GM13977 (cell line): ENCODE results near the gene CRISPLD2.

Experiments
- DNase-seq: peaks from one replicate; pipeline ENCODE4 v3.0.0; 2012; ENCODE audit warnings: low spot score
- in situ Hi-C: fragments of 300-500 bp; cut with MboI; formaldehyde crosslinking; loops from one replicate; pipeline ENCODE4 v1.12.0; 2022; ENCODE audit warnings: low sequenced_read_pairs, low pct_unique_long_range_greater_than_20kb, mixed read lengths, inconsistent platforms; ENCODE audit not compliant: unreplicated experiment
- TF ChIP-seq, protein P1 (sequence below): IDR thresholded peaks from 2 replicates; pipeline ENCODE4 v1.5.1; 2012; ENCODE audit warnings: mild to moderate bottlenecking, control low read depth; ENCODE audit not compliant: insufficient read depth; ENCODE audit errors: extremely low read depth, missing control alignments

Gene CRISPLD2

DNA sequence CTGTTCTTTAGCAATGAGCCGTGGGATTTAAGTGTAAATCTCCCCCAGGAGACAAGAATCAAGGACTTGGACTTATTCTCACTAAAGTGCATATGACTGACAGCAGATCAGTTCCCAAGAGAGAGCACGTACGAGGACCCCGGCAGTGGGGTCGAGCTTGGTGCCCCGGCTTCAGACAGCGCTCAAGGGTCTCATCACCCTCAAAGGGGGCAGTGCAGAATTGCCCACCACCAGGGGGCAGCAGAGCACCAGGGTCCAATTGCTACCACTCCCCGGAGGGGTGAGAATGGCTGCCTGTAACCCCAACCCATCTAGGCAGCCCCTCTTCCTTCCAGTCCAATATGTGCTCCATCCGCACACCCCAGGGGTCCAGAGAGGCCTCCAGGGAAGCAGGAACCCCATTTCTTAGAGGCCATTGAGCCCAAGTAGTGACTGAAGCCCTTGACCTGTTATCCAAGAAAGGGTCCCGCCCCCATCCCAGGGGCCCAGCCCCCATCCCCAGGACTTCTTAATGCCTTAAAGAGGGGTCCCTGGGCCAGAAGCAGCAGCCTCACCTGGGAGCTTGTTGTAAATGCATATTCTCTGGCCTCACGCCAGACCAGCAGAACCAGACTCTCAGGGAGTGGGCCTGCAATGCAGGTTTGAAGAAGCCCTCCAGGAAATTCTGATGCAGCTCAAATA is 105.4 kb downstream of the CRISPLD2 start:
- TF ChIP-seq, protein P1, sequence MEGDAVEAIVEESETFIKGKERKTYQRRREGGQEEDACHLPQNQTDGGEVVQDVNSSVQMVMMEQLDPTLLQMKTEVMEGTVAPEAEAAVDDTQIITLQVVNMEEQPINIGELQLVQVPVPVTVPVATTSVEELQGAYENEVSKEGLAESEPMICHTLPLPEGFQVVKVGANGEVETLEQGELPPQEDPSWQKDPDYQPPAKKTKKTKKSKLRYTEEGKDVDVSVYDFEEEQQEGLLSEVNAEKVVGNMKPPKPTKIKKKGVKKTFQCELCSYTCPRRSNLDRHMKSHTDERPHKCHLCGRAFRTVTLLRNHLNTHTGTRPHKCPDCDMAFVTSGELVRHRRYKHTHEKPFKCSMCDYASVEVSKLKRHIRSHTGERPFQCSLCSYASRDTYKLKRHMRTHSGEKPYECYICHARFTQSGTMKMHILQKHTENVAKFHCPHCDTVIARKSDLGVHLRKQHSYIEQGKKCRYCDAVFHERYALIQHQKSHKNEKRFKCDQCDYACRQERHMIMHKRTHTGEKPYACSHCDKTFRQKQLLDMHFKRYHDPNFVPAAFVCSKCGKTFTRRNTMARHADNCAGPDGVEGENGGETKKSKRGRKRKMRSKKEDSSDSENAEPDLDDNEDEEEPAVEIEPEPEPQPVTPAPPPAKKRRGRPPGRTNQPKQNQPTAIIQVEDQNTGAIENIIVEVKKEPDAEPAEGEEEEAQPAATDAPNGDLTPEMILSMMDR = peak; percentile 86
- in situ Hi-C loops = no loop called here
- DNase-seq = peak; percentile 75

DNA sequence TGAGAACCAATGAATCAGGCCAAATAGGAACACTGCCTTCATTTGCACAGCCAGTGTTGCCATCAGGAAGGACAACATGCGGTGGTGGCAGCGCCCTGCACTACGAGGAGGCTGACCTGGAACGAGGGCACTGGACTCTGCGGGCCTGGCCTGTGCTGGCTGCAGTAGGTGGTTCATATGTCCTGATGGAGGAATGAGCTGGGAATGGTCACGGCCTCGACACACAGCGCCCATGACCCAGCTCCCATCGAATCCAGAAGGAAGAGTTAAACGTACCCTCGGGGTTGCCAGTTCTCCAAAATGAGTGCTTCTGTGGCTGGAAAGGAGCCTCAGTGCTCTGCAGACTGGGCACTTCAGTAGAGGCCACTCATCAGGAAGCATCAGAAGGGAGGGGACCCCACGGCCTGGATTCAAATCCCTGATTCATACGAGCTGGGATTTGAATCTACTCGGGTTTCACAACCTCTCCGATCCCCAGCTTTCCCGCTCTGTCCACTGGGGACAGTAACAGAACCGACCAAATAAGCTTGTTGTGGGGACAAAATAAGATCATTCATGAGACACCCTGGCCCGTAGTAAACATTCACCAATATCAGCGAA is 106.1 kb downstream of the CRISPLD2 start:
- in situ Hi-C loops = no loop called here
- no peak for DNase-seq
- TF ChIP-seq, protein P1 = no peak

DNA sequence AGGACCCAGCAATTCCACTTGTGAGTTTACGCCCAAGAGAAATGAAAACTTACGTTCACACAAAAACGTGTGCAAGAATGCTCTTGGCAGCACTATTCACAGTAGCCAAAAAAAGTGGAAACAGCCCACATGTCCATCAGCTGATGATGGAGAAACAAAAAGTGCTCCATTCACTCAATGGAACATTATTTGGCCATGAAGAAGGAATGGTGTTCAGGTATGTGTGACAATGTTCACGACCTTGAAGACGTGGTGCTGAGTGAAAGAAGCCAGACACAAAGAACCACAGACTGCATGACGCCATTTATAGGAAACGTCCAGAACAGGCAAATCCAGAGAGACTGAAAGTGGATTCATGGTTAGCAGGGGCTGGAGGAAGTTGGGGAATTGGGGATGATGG is 106.7 kb downstream of the CRISPLD2 start:
- TF ChIP-seq, protein P1 = no peak
- no peak for DNase-seq
- in situ Hi-C loops = no loop called here

DNA sequence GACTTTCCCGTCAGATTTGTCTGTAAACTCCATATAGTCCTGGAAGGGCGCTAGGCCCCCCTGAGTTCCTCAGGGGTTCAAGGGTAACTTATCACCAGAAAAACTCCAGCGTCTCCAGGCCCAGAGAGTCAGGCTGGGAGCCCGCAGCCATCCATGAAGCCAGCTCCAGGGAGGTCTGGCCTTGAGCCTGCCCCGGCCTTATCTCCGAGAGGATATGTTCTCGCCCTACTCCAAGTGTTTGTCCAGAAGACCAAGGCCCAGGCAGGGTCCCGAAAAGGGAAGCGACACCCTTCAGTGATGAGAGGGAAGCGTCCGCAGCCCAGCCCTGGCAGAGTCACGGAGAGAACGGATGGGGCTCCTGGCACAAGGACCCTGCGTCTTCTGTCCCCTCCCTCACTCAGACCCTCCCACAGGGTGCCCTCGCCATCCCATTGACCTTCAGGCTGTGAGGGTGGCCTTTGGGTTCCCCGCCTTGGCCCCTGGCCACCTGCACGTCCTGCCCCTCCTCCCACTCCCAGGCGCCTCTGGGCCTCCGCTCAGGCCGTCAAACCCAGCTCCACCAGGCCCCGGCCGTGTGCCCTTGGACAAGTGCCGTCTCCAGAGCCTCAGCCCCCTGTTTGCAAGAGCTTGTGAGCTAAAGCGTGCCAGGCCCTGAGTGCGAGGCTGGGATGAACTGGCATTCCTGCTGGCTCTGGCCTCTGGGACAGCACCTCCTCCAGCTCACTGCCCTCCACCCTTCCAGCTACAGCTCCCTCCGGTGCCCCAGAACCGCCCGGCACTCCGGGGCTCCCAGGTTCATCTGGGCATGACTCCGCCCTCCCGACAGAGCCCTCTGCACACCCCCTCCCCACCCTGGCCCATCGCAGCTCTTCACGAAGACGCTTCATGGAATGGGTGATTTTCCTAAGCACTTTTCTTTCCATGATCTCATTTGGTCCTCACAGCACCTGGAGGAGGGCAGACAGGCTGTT is 108.1 kb downstream of the CRISPLD2 start:
- no peak for DNase-seq
- in situ Hi-C loops = no loop called here
- TF ChIP-seq, protein P1 = no peak

DNA sequence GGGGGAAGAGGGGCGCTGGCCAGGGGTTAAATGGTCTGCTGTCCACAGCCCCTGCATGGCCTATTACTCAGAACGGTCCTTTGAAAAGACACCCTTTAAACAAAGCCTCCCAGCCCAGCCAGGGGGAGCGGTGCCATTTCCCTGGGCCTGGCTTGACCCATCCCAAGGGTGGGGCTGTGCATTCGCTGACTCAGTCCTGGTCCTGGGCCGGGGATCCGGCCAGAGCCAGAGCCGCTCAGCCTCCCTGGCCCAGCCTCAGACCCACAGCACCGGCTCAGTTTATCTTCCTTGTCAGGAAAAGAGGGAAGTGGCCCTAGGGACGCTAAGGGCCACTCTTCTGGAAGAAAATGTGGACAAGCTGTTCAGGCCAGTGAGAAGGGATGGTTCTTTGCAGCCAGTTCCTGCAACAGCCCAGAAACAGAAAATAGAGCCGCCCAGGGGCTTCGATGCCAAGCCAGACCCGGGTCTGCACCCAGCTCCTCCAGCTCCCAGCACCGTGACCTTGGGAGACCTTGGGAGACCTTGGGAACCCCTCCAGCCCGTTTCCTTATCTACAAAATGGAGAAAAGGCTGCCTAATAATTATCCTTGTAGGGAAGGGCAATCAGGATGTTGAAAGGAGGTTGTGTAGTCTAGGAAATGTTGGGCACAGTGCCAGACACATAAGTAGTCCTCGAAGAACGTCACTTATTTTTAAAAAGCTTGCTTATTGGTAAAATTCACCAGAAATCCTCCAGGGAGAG is 109.1 kb downstream of the CRISPLD2 start:
- TF ChIP-seq, protein P1 = no peak
- no peak for DNase-seq
- in situ Hi-C loops = no loop called here
